ENCODE data around the gene MRS2. TPM values are rescaled to one million over a fixed set of nuclear protein-coding genes. Genes with fewer than 3 reads are reported as not detected.

MRS2 gene
- polyA plus RNA-seq, 1 donor from 2014 or later, result 47.9 TPM

- Histone ChIP-seq H2AFZ (ENCODE audit: low read depth, low read length) (no peak overlapping the region), H3F3A (ENCODE audit: insufficient read depth, low read length, poor library complexity, severe bottlenecking) (no peaks in the 10 kb centered on the region), H3K9me2 (ENCODE audit: insufficient read depth, low read length) (no peaks in the 10 kb centered on the region), H3K79me2 (replicated peaks; ENCODE audit: insufficient read depth, low read length) (no peaks in the 10 kb centered on the region), H3K36me3 (ENCODE audit: insufficient read depth, low read length) (no peaks in the 10 kb centered on the region), H3K4me3 (ENCODE audit: low read length) (no peak overlapping the region), H4K20me1 (ENCODE audit: insufficient read depth) (no peaks in the 10 kb centered on the region), H3K9ac (ENCODE audit: low read length) (no peak overlapping the region), H3K4me2 (ENCODE audit: low read length) (no peak overlapping the region), H3K27me3 (ENCODE audit: insufficient read depth, low read depth, low read length) (no peaks in the 10 kb centered on the region), H3K27ac (ENCODE audit: low read length) (no peak overlapping the region), H3K9me3 (ENCODE audit: low read length) (no peaks in the 10 kb centered on the region)
- no peak for TF ChIP-seq EZH2 (IDR thresholded peaks at IDR 0.05; ENCODE audit: borderline replicate concordance, insufficient read depth, low read length, poor library complexity, severe bottlenecking)
- TF ChIP-seq MXI1 (conservative IDR thresholded peaks at IDR 0.05; ENCODE audit: poor library complexity, severe bottlenecking), result no peak
- TF ChIP-seq SMC3 (conservative IDR thresholded peaks at IDR 0.05; ENCODE audit: poor library complexity), result no peak
- TF ChIP-seq REST (IDR thresholded peaks at IDR 0.05; ENCODE audit: borderline replicate concordance), result no peak
- TF ChIP-seq TAF1 (IDR thresholded peaks at IDR 0.05; ENCODE audit: low read depth), result no peak
- TF ChIP-seq POLR2AphosphoS5 (IDR thresholded peaks at IDR 0.05), result no peak
- no peak for TF ChIP-seq RAD21 (conservative IDR thresholded peaks at IDR 0.05)
- TF ChIP-seq, protein P1, sequence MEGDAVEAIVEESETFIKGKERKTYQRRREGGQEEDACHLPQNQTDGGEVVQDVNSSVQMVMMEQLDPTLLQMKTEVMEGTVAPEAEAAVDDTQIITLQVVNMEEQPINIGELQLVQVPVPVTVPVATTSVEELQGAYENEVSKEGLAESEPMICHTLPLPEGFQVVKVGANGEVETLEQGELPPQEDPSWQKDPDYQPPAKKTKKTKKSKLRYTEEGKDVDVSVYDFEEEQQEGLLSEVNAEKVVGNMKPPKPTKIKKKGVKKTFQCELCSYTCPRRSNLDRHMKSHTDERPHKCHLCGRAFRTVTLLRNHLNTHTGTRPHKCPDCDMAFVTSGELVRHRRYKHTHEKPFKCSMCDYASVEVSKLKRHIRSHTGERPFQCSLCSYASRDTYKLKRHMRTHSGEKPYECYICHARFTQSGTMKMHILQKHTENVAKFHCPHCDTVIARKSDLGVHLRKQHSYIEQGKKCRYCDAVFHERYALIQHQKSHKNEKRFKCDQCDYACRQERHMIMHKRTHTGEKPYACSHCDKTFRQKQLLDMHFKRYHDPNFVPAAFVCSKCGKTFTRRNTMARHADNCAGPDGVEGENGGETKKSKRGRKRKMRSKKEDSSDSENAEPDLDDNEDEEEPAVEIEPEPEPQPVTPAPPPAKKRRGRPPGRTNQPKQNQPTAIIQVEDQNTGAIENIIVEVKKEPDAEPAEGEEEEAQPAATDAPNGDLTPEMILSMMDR (IDR thresholded peaks at IDR 0.05; ENCODE audit: poor library complexity, severe bottlenecking), result no peak
- no peak for TF ChIP-seq EP300 (conservative IDR thresholded peaks at IDR 0.05; ENCODE audit: poor library complexity, severe bottlenecking)
Observed at GRCh38 chr6:24453921-24454320, 51.2 kb downstream of the MRS2 start.

DNA sequence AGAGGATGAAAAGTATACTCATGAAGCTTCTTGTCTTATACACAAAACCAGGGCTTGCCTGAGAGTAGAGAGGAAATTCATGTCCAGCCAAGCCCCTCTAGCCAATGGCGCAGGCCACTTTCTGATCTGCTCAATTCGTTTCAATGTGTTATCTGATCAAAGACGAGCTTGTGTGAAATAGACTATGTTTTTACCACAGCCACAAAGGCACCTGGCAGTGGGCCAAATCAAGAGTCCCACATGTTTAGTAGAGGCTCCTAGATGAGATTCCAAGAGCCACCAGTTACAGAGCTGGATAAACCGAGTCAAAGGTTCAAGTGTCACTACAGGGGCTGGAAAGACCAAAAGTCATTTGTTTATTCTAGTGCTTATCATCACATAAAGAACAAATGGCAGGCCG is 51.7 kb downstream of the MRS2 start:
- Histone ChIP-seq H3K27me3 (ENCODE audit: insufficient read depth, low read depth, low read length) (no peaks in the 10 kb centered on the region), H3K79me2 (replicated peaks; ENCODE audit: insufficient read depth, low read length) (no peaks in the 10 kb centered on the region), H3F3A (ENCODE audit: insufficient read depth, low read length, poor library complexity, severe bottlenecking) (no peaks in the 10 kb centered on the region), H3K36me3 (ENCODE audit: insufficient read depth, low read length) (no peaks in the 10 kb centered on the region), H3K4me2 (ENCODE audit: low read length) (no peak overlapping the region), H3K9me3 (ENCODE audit: low read length) (no peaks in the 10 kb centered on the region), H4K20me1 (ENCODE audit: insufficient read depth) (no peaks in the 10 kb centered on the region), H3K4me3 (ENCODE audit: low read length) (no peak overlapping the region), H2AFZ (ENCODE audit: low read depth, low read length) (no peak overlapping the region), H3K27ac (ENCODE audit: low read length) (no peak overlapping the region), H3K9me2 (ENCODE audit: insufficient read depth, low read length) (no peaks in the 10 kb centered on the region), H3K9ac (ENCODE audit: low read length) (no peak overlapping the region)
- TF ChIP-seq EP300 (conservative IDR thresholded peaks at IDR 0.05; ENCODE audit: poor library complexity, severe bottlenecking), result no peak
- no peak for TF ChIP-seq MXI1 (conservative IDR thresholded peaks at IDR 0.05; ENCODE audit: poor library complexity, severe bottlenecking)
- no peak for TF ChIP-seq REST (IDR thresholded peaks at IDR 0.05; ENCODE audit: borderline replicate concordance)
- no peak for TF ChIP-seq SMC3 (conservative IDR thresholded peaks at IDR 0.05; ENCODE audit: poor library complexity)
- TF ChIP-seq POLR2AphosphoS5 (IDR thresholded peaks at IDR 0.05), result no peak
- TF ChIP-seq, protein P1 (IDR thresholded peaks at IDR 0.05; ENCODE audit: poor library complexity, severe bottlenecking), result no peak
- TF ChIP-seq EZH2 (IDR thresholded peaks at IDR 0.05; ENCODE audit: borderline replicate concordance, insufficient read depth, low read length, poor library complexity, severe bottlenecking), result no peak
- no peak for TF ChIP-seq RAD21 (conservative IDR thresholded peaks at IDR 0.05)
- no peak for TF ChIP-seq TAF1 (IDR thresholded peaks at IDR 0.05; ENCODE audit: low read depth)
